ENCODE data around the gene UBAP1L. TPM values are rescaled to one million over a fixed set of nuclear protein-coding genes. Genes with fewer than 3 reads are reported as not detected.
"Not testable (repeated sequence)": the region's sequence is repeated elsewhere in the genome, so short reads cannot be mapped to it uniquely, and the experiment has no call there.

The UBAP1L gene
- total and polyA plus RNA-seq, 2 donors: 1.9 to 3.9 TPM

- 62% methylated on average over 2 of the region's 2 CpGs for WGBS
- H3K4me1 ChIP-seq (ENCODE audit: insufficient read depth): no peaks in the 10 kb centered on the region
- H3K27ac ChIP-seq (ENCODE audit: low read depth): no peak overlapping the region
- no peak overlapping the region for H3K4me3 ChIP-seq (ENCODE audit: low read depth, low read length)
- H3K36me3 ChIP-seq (ENCODE audit: insufficient read depth): no peaks in the 10 kb centered on the region
- no peak for DNase-seq (ENCODE audit: extremely low spot score)
Observed at GRCh38 chr15:65048241-65048640, 66.8 kb downstream of the UBAP1L start.

GRCh38 chr15:65044724-65045481 is 70.1 kb downstream of the UBAP1L start, which contains the start of gene SLC51B:
SLC51B (plus strand) TSS chr15:65045387; CDS start chr15:65050005, 4,618 bp downstream.
- H3K4me3 ChIP-seq (ENCODE audit: low read depth, low read length): no peak within 1 kb of the TSS
- 58% methylated on average over 7 of the region's 7 CpGs for WGBS
- H3K27ac ChIP-seq (ENCODE audit: low read depth): no peak within 1 kb of the TSS
- DNase-seq (ENCODE audit: extremely low spot score): no peak
- no peaks in the 10 kb centered on the region for H3K36me3 ChIP-seq (ENCODE audit: insufficient read depth)
- H3K4me1 ChIP-seq (ENCODE audit: insufficient read depth): no peaks in the 10 kb centered on the region

- not testable (repeated sequence) for H3K4me3 ChIP-seq (ENCODE audit: low read depth, low read length); H3K27ac ChIP-seq (ENCODE audit: low read depth); H3K36me3 ChIP-seq (ENCODE audit: insufficient read depth); DNase-seq (ENCODE audit: extremely low spot score); H3K4me1 ChIP-seq (ENCODE audit: insufficient read depth)
- WGBS: 83% methylated on average over 5 of the region's 5 CpGs
Observed at GRCh38 chr15:65044218-65044617, 70.8 kb downstream of the UBAP1L start.

GRCh38 chr15:65042776-65043327 is 72.1 kb downstream of the UBAP1L start:
- no peak for DNase-seq (ENCODE audit: extremely low spot score)
- no peak overlapping the region for H3K4me3 ChIP-seq (ENCODE audit: low read depth, low read length)
- WGBS: 28% methylated on average over 4 of the region's 4 CpGs
- no peaks in the 10 kb centered on the region for H3K36me3 ChIP-seq (ENCODE audit: insufficient read depth)
- H3K4me1 ChIP-seq (ENCODE audit: insufficient read depth): no peaks in the 10 kb centered on the region
- no peak overlapping the region for H3K27ac ChIP-seq (ENCODE audit: low read depth)

Small RNAs within 50 kb of the gene (small RNA-seq; reads per million reads assigned to genes)
- gene AC013553.1: not detected

Other genes starting within 250 kb of the UBAP1L start
- gene ANKDD1A, start 203.3 kb downstream of the UBAP1L start, total RNA-seq: 12.4 TPM
- gene ANKDD1A, start 203.3 kb downstream of the UBAP1L start, polyA plus RNA-seq: 7.5 TPM
- gene SPG21, start 125.3 kb downstream of the UBAP1L start, total RNA-seq: 56.2 TPM
- 87.6 TPM for gene SPG21, start 125.3 kb downstream of the UBAP1L start, polyA plus RNA-seq
- gene MTFMT, start 85.6 kb downstream of the UBAP1L start, total RNA-seq: 22.4 TPM
- 13.1 TPM for gene MTFMT, start 85.6 kb downstream of the UBAP1L start, polyA plus RNA-seq
- not detected for gene SLC51B, start 69.8 kb downstream of the UBAP1L start, total RNA-seq
- gene SLC51B, start 69.8 kb downstream of the UBAP1L start, polyA plus RNA-seq: 0.44 TPM
- gene RASL12, start 47.2 kb downstream of the UBAP1L start, total RNA-seq: 54.6 TPM
- gene RASL12, start 47.2 kb downstream of the UBAP1L start, polyA plus RNA-seq: 85.0 TPM
- gene KBTBD13, start 38.5 kb downstream of the UBAP1L start, total RNA-seq: 0.32 TPM
- gene KBTBD13, start 38.5 kb downstream of the UBAP1L start, polyA plus RNA-seq: 0.19 TPM
- 18.3 TPM for gene PDCD7, start 18.6 kb upstream of the UBAP1L start, total RNA-seq
- gene PDCD7, start 18.6 kb upstream of the UBAP1L start, polyA plus RNA-seq: 27.3 TPM
- 73.6 TPM for gene CLPX, start 70.1 kb upstream of the UBAP1L start, total RNA-seq
- gene CLPX, start 70.1 kb upstream of the UBAP1L start, polyA plus RNA-seq: 24.9 TPM
- gene CILP, start 96.3 kb upstream of the UBAP1L start, total RNA-seq: 49.3 TPM
- 72.2 TPM for gene CILP, start 96.3 kb upstream of the UBAP1L start, polyA plus RNA-seq
- 8.2 TPM for gene PARP16, start 171.7 kb upstream of the UBAP1L start, total RNA-seq
- gene PARP16, start 171.7 kb upstream of the UBAP1L start, polyA plus RNA-seq: 13.4 TPM
- not detected for gene RNU5A-1, start 180.9 kb upstream of the UBAP1L start, total RNA-seq
- gene RNU5A-1, start 180.9 kb upstream of the UBAP1L start, polyA plus RNA-seq: not detected
- gene RNU5B-1, start 189.5 kb upstream of the UBAP1L start, total RNA-seq: under 0.01 TPM
- gene RNU5B-1, start 189.5 kb upstream of the UBAP1L start, polyA plus RNA-seq: not detected